HFFc6 (cell line): ENCODE data around the gene USP15. TPM values are rescaled to one million over a fixed set of nuclear protein-coding genes. Genes with fewer than 3 reads are reported as not detected.
"Not testable (repeated sequence)": the region's sequence is repeated elsewhere in the genome, so short reads cannot be mapped to it uniquely, and the experiment has no call there.

ENCODE experiments used
- DNase-seq: peaks from one replicate; pipeline ENCODE4 v3.0.0-alpha.2; 2018
- H3K27ac Mint-ChIP-seq: 2 replicates; pipeline ENCODE4 v1.8.0; 2020; ENCODE audit warnings: mild to moderate bottlenecking, mixed read lengths
- H3K27me3 Mint-ChIP-seq: 2 replicates; pipeline ENCODE4 v1.8.0; 2021; ENCODE audit warnings: mild to moderate bottlenecking, moderate library complexity, mixed read lengths; ENCODE audit not compliant: insufficient read depth
- H3K36me3 Mint-ChIP-seq: 2 replicates; pipeline ENCODE4 v1.8.0; 2021; ENCODE audit warnings: low read depth, mixed read lengths
- H3K4me1 Mint-ChIP-seq: 2 replicates; pipeline ENCODE4 v1.8.0; 2020; ENCODE audit warnings: low read depth, mixed read lengths
- H3K4me3 Mint-ChIP-seq: 2 replicates; pipeline ENCODE4 v1.8.0; 2020; ENCODE audit warnings: mild to moderate bottlenecking, moderate library complexity, mixed read lengths
- H3K9me3 Mint-ChIP-seq: 2 replicates; pipeline ENCODE4 v1.8.0; 2020; ENCODE audit warnings: mild to moderate bottlenecking, mixed read lengths
- CTCF ChIP-seq: fragments of 200-600 bp; sonication (generic); IDR thresholded peaks from 2 replicates; pipeline ENCODE4 v1.5.0; 2021; ENCODE audit warnings: antibody characterized with exemption, mild to moderate bottlenecking
- total RNA-seq, 6 experiments: library from RNA; stranded (reverse); fragmentation: NEBNext Ultra II Directional; extraction: Animal tissue kit (Norgen Biotek cat#: 25700); gene quantifications; 2 replicates in 1 of 6; 3 replicates in 5 of 6; pipeline ENCODE4 v1.2.3, GENCODE V29; 2021

The USP15 gene
- total RNA-seq, 6 experiments from 2014 or later = 48.8 to 63.5 (median 54.9) TPM

DNA sequence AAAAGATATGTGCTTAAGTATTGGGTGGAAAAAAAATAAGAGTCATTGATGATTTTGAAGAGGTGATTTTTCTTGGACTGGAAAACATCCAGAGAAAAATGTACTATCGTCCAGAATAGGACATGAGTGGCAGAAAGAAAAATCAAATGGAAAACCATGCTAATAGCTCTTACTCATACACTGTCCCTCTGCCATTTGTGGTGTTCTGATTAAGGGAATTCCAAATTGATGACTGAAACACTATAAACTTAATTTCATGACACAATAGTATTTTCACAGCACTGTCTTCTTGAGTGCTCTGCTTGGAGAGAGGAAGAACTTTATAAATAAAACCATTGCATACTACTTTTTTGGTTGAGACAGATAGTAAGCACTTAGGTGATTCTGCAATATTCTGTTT is 72.4 kb downstream of the USP15 start:
- Mint-ChIP-seq H3K4me3 (peak overlapping the region; percentile 24; the same call in 1 of the 2 replicates), H3K9me3 (peaks cover 1% of the 10 kb centered on the region), H3K36me3 (peaks cover 28% of the 10 kb centered on the region), H3K27ac (peak overlapping the region; percentile 42), H3K4me1 (peaks cover 24% of the 10 kb centered on the region), H3K27me3 (no peaks in the 10 kb centered on the region; the same call in 1 of the 2 replicates)
- peak; percentile 83 for DNase-seq
- TF ChIP-seq CTCF = no peak

DNA sequence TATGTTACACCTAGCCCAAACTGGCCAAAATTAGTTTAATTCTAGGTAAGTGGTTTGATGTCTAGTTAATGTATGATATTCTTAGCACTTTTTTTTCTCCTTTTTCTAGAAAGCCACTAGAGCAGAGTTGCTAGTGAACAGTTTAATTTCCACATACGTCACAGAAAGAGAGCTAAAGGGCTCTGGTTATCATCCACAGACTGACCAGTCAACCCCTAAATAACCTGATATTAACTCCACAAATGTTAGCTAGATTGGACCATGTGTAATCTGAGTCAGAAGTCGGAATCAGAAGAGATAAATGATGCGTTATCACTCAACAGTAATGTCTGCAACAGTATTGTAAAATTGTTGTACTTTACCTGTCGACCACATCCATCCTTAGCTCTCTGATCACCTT is 74.9 kb downstream of the USP15 start:
- H3K27me3 Mint-ChIP-seq = no peaks in the 10 kb centered on the region; the same call in 1 of the 2 replicates
- no peak for TF ChIP-seq CTCF
- H3K4me3 Mint-ChIP-seq = no peak overlapping the region
- DNase-seq = no peak
- peaks cover 20% of the 10 kb centered on the region for H3K9me3 Mint-ChIP-seq
- H3K4me1 Mint-ChIP-seq = peaks cover 24% of the 10 kb centered on the region
- peaks cover 51% of the 10 kb centered on the region for H3K36me3 Mint-ChIP-seq
- H3K27ac Mint-ChIP-seq = no peak overlapping the region

DNA sequence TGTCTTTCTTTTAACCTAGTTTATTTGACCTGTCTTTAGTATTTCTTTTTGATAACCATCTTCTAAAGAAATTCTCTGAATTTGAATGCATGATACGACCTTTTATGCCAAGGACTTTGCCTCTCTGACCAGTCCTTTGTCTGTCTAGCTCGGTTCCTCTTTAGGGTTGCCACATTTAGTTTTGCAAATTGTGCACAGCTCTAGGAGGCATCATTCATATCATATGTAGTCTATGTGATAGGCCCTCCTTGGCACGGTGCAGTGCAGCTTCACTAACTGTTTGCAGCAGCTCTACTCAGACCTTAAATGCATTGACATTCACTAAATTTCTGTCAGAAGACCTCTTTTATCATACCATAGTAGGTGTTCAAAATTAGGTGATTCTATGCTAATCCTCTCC is 75.6 kb downstream of the USP15 start:
- H3K36me3 Mint-ChIP-seq = peaks cover 59% of the 10 kb centered on the region
- no peaks in the 10 kb centered on the region; the same call in 1 of the 2 replicates for H3K27me3 Mint-ChIP-seq
- TF ChIP-seq CTCF = no peak
- H3K4me1 Mint-ChIP-seq = peaks cover 23% of the 10 kb centered on the region
- H3K4me3 Mint-ChIP-seq = no peak overlapping the region
- H3K9me3 Mint-ChIP-seq = peaks cover 24% of the 10 kb centered on the region
- DNase-seq = no peak
- no peak overlapping the region for H3K27ac Mint-ChIP-seq

GRCh38 chr12:62337643-62338042 is 77.4 kb downstream of the USP15 start:
- H3K27ac Mint-ChIP-seq, DNase-seq, H3K27me3 Mint-ChIP-seq, H3K4me1 Mint-ChIP-seq, H3K4me3 Mint-ChIP-seq: not testable (repeated sequence)
- H3K36me3 Mint-ChIP-seq = peaks cover 66% of the 10 kb centered on the region
- H3K9me3 Mint-ChIP-seq = peaks cover 24% of the 10 kb centered on the region

- H3K4me3 Mint-ChIP-seq, H3K27me3 Mint-ChIP-seq, DNase-seq, H3K27ac Mint-ChIP-seq: not testable (repeated sequence)
- peaks cover 20% of the 10 kb centered on the region for H3K4me1 Mint-ChIP-seq
- peaks cover 70% of the 10 kb centered on the region for H3K36me3 Mint-ChIP-seq
- H3K9me3 Mint-ChIP-seq = peaks cover 28% of the 10 kb centered on the region
Measured at GRCh38 chr12:62342614-62343303, 82.6 kb downstream of the USP15 start.

- peaks cover 63% of the 10 kb centered on the region for H3K36me3 Mint-ChIP-seq
- H3K27me3 Mint-ChIP-seq, DNase-seq, H3K4me3 Mint-ChIP-seq: not testable (repeated sequence)
- 0 out of 2 replicates have a peak overlapping the region, but pooled peaks have one; percentile 30 for H3K27ac Mint-ChIP-seq
- H3K4me1 Mint-ChIP-seq = peaks cover 27% of the 10 kb centered on the region
- H3K9me3 Mint-ChIP-seq = peaks cover 20% of the 10 kb centered on the region
Measured at GRCh38 chr12:62343304-62344120, 83.3 kb downstream of the USP15 start.

DNA sequence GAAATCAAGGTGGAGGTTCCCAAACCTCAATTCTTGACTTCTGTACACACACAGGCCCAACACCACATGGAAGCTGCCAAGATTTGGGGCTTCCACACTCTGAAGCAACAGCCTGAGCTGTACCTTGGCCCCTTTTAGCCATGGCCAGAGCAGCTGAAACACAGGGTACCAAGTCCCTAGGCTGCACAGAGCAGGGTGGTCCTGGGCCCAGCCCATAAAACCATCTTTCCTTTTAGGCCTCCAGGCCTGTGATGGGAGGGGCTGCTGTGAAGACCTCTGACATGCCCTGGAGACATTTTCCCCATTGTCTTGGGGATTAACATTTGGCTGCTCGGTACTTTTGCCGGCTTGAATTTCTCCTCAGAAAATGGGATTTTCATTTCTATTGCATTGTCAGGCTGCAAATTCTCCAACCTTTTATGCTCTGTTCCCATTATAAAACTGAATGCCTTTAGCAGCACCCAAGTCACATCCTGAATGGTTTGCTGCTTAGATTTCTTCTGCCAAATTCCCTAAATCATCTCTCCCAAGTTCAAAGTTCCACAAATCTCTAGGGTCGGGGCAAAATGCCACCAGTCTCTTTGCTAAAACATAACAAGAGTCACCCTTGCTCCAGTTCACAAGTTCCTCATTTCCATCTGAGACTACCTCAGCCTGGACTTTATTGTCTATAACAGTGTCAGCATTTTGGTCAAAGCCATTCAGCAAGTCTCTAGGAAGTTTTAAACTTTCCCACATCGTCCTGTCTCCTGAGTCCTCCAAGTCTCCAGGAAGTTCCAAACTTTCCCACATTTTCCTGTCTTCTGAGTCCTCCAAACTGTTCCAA is 84.7 kb downstream of the USP15 start:
- peaks cover 12% of the 10 kb centered on the region for H3K9me3 Mint-ChIP-seq
- H3K36me3 Mint-ChIP-seq = peaks cover 50% of the 10 kb centered on the region
- not testable (repeated sequence) for H3K27me3 Mint-ChIP-seq, H3K4me3 Mint-ChIP-seq, DNase-seq, H3K27ac Mint-ChIP-seq
- H3K4me1 Mint-ChIP-seq = peaks cover 36% of the 10 kb centered on the region
